Measurements from ENCODE around the gene LRRC49. TPM values are rescaled to one million over a fixed set of nuclear protein-coding genes. Genes with fewer than 3 reads are reported as not detected.

The LRRC49 gene
- total and polyA plus RNA-seq, 2 of the 4 experiments (the other 2 are of a cell fraction), result 8.6 to 16.8 TPM

GRCh38 chr15:71084264-71084663 is 191.6 kb downstream of the LRRC49 start:
- H2BK5ac ChIP-seq (ENCODE audit: low read depth, low read length, poor library complexity, severe bottlenecking), result no peak overlapping the region
- H3K4me3 ChIP-seq (ENCODE audit: insufficient read depth, low read depth, low read length), result no peak overlapping the region
- H3K9ac ChIP-seq (ENCODE audit: low read depth, low read length), result no peak overlapping the region
- H2BK20ac ChIP-seq (ENCODE audit: low read depth, low read length), result no peak overlapping the region; the same call in 1 of the 2 replicates
- no peak overlapping the region for H4K5ac ChIP-seq (ENCODE audit: low read depth, low read length)
- H3K23ac ChIP-seq (ENCODE audit: low read depth, low read length), result no peak overlapping the region
- no peaks in the 10 kb centered on the region for H3K27me3 ChIP-seq (ENCODE audit: control insufficient read depth, insufficient read depth, low read length)
- ChIA-PET POLR2A (ENCODE audit: unreplicated experiment) (no interaction called here), CTCF (no interaction called here)
- no peak overlapping the region for H2AFZ ChIP-seq (replicated peaks; ENCODE audit: low read length, poor library complexity)
- H3K18ac ChIP-seq (ENCODE audit: low read depth, low read length), result peak overlapping the region; percentile 21; the same call in 1 of the 2 replicates
- no peak overlapping the region for H3K14ac ChIP-seq (replicated peaks; ENCODE audit: low read depth, low read length)
- no peak overlapping the region for H3K56ac ChIP-seq (ENCODE audit: extremely low read depth, insufficient read depth, low read length)
- no peaks in the 10 kb centered on the region for H3K9me3 ChIP-seq (ENCODE audit: control insufficient read depth, insufficient read depth, low read length)
- H3K27ac ChIP-seq (ENCODE audit: insufficient read depth, low read length), result no peak overlapping the region
- H2AK9ac ChIP-seq (replicated peaks; ENCODE audit: low read depth, low read length, poor library complexity), result no peak overlapping the region
- ATAC-seq (ENCODE audit: low read depth) (no peak), DNase-seq (no peak)
- intact Hi-C loops (cut with micrococcal nuclease), result loop anchor here (5.0 kb wide), 1 partner anchor 42 kb away; no protein-coding TSS in a partner anchor
- H4K8ac ChIP-seq (ENCODE audit: low read depth in 2 of 2, low read length in 2 of 2), result no peak overlapping the region
- H2BK15ac ChIP-seq (ENCODE audit: low read depth, low read length), result no peak overlapping the region
- in situ Hi-C loops (cut with MboI; ENCODE audit: low sequenced_read_pairs), result no loop called here
- no peak overlapping the region for H3K4me2 ChIP-seq (ENCODE audit: low read depth, low read length)
- H3K9me1 ChIP-seq (ENCODE audit: insufficient read depth, low read length), result peaks cover 9% of the 10 kb centered on the region
- H3K36me3 ChIP-seq (ENCODE audit: control insufficient read depth, insufficient read depth, low read length), result no peaks in the 10 kb centered on the region
- no peaks in the 10 kb centered on the region for H4K20me1 ChIP-seq (ENCODE audit: insufficient read depth, low read length)
- no TSS peak for BruUV-seq (replicated peaks)
- no peak overlapping the region for H2AK5ac ChIP-seq (ENCODE audit: low read depth, low read length)
- no peaks in the 10 kb centered on the region for H3K79me1 ChIP-seq (ENCODE audit: low read depth in 1 of 2, low read length in 2 of 2)
- WGBS, 2 experiments (ENCODE audit: extremely low coverage in 2 of 2, insufficient read length in 1 of 2), result 60% methylated on average over 1 of the region's 2 CpGs; no CpG with 5 or more reads in 1 of the 2 experiments
- H3K4ac ChIP-seq (ENCODE audit: low read depth, low read length), result no peak overlapping the region
- no peak for TF ChIP-seq MAFK (IDR thresholded peaks at IDR 0.05; ENCODE audit: low read depth, low read length)
- H4K91ac ChIP-seq (ENCODE audit: insufficient read depth, low read depth, low read length), result no peak overlapping the region
- dilution Hi-C loops (cut with HindIII; ENCODE audit: low sequenced_read_pairs, unreplicated experiment), result no loop called here
- H3K4me1 ChIP-seq (ENCODE audit: control insufficient read depth, insufficient read depth, low read length), result peaks cover 13% of the 10 kb centered on the region
- no peak overlapping the region for H2BK120ac ChIP-seq (ENCODE audit: low read depth, low read length)

Measured in IMR-90 (cell line).